Hypothalamus (tissue), 51 donors: ENCODE results near the gene B9D2.

Experiments used
- DNase-seq, 51 donors: peaks; one replicate each; lab custom pipeline; 2025; lab: John Stamatoyannopoulos, UW

Gene B9D2

DNA sequence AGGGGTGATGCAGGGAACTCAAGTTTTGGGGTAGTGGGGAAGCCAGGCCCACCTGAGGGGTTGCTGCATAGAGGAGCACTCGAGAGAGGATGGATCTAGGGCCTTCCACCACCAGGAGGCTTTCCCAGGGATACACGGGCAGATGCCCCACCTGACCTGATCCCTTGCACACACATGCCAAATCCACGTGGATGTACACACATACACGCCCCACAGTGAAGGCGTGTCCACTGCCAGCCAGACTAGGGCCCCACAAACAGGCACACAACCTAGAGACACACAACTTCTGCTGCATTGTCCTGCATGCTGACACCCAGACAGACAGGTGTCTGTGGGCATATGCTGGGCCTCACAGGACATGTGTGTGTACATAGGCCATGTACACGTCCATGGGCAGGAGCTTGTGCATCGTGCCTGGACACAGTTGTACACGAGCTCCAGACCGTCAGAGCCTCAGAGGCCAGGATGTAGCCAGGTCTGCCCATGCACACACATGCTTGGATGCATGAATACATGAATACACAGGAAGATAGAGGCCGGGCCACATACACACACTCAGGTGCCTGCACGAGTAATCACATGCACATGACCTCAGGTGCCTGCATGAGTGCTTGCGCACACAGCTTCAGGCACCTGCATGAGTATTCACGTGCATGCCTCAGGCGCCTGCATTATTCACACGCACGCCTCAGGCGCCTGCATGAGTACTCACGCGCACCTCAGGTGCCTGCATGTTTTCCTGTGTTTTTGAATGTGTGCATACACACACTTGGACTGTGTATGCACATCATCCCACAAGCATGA, 45.1 kb downstream of the B9D2 start:
- DNase-seq, result no peak

DNA sequence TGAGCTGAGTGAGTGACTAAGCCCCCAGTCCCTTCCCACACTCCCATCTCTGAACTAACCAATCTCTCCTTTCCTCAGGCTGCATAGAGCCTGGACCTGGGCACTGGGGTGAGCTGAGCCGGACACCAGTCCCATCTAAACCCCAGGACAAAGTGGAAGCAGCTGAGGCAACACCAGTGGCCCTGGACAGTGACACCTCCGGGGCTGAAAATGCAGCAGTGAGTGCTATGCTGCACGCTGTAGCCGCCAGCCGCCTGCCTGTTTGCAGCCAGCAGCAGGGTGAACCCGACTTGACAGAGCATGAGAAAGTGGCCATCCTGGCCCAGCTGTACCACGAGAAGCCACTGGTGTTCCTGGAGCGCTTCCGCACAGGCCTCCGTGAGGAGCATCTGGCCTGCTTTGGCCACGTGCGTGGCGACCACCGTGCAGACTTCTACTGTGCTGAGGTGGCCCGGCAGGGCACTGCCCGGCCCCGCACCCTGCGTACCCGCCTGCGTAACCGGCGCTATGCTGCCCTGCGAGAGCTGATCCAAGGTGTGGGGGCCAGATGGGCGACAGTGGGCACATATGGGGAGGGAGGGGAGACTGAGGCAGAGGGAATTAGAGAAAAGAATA, 47.5 kb downstream of the B9D2 start:
- DNase-seq, result no peak

DNA sequence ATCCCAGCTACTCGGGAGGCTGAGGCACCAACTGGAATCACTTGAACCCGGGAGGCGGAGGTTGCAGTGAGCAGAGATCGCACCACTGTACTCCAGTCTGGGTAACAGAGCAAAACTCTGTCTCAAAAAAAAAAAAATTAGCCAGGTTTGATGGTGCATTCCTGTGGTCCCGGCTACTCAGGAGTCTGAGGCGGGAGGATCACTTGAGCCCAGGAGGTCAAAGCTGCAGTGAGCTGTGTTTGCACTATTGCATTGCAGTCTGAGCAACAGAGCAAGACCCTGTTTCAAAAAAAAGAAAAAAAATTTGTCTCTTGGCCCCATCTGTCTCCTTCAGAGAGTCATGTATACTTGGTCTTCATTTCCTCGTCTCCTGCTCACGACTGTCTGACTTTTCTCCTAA, 52.3 kb downstream of the B9D2 start:
- no peak for DNase-seq

GRCh38 chr19:41311072-41311471, 52.9 kb downstream of the B9D2 start:
- DNase-seq, result no peak

DNA sequence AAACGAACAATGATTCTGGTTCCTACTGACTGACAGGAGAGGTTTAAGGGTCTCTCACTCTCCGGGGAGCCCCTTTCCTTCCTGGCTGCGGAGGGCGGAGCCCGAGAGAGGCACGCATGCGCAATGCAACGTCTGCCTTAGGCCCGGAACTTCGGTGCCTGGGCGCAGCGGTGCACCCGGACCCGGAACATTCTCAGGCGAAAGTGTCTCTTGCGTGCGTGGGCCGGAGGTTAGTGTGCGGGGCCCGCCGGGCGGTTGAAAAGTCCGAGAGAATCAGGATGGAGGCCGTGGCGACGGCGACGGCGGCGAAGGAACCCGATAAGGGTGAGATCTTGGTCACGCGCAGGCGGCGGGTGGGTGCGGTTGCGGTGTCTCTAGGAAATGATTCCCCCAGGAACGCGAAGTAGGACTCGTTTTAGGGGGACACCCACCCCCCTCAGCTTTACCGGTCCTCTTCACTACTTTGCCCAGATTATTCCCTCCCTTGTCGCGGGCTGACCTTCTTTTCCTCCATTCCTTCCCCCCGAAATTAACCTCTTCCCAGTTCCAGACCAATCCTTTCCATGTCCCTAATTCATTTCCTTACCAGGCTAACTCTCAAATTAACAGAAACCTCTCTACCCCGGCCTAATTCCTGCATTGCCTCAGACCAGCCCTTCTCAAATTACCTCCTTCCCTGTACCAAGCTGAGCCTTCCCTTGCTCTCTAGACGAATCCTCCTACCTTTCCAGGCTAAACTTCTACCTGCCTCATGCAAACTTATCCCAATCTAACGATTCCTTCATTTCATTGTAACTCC, 53.7 kb downstream of the B9D2 start, which contains the start of gene CCDC97:
TSS of gene CCDC97 (plus strand) at position 140 of the 799 bp plus-strand sequence. CDS start at position 279, 139 bp downstream.
- DNase-seq, result peak; percentile 37 to 95 (median 79)

DNA sequence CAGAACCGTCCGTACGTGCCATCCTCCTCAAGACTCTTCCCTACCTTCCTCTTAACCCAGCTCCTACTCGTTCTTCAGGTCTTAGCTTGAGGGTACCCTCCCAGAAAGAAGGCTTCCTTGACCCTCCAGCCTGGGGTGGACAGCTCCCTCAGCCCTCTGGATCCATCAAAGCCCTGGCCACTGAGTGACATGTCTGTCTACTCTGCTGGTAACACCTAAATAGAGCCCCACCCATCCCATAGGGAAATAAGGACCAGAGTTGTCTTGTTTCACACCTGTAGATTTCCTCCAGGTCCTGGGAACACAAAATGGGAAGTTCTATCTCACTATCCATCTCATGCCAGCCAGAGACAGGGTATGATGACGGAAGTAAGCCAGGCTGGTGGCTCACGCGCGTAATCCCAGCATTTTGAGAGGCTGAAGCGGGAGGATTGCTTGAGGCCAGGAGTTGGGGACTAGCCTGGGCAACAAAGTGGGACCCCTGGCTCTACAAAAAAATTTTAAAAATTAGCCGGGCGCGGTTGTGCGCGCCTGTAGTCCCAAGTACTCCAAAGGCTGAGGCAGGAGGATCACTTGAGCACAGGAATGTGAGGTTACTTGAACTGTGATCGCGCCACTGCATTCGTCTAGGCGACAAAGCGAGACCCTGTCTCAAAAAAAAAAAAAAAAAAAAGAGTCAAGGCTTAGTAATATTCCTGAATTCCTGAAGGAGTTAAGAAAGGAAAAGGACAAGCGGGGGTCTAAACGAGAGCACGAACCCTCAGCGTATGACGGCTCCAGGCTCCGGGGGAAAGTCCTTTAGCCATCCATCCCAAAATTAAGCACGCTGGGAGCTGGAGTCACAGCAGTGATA, 54.5 kb downstream of the B9D2 start:
- DNase-seq, result peak in 10 of 51 donors; percentile 8 to 47 (median 34)

DNA sequence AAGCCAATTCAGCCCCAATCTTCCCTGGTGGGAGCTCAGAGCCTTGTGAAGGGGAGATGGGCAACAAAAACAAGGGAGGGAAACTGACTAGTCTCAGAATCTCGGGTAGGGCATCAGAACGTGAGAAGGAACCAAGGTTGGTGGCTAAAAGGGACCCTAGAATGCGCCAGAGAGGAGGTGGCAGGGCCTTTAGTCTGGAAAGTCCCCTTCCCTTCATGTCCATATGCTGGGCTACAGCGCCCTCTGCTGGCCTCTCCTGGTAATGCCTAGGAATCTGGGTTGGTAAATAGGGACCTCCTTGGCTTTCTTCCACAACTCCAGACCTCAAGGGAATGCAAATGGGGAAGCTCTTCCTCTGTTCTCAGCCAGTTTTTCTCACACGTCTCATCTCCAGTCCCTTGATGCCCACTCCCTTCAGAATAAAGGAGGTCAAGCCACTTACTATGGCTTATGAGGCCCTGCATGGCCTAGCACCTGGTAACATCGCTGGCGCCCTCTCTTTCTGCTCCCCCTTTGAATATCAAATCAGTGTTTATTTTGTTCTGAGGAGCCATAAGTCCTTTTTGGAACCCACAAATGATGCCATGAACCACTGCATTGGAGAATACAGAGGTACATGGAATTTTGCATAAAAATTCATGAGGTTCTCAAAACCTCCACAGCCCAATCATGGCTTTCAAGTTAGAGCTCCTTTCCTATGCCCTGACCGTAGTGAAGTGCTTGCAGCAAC, 55.3 kb downstream of the B9D2 start:
- DNase-seq, result peak in 50 of 51 donors; percentile 31 to 99 (median 84)

DNA sequence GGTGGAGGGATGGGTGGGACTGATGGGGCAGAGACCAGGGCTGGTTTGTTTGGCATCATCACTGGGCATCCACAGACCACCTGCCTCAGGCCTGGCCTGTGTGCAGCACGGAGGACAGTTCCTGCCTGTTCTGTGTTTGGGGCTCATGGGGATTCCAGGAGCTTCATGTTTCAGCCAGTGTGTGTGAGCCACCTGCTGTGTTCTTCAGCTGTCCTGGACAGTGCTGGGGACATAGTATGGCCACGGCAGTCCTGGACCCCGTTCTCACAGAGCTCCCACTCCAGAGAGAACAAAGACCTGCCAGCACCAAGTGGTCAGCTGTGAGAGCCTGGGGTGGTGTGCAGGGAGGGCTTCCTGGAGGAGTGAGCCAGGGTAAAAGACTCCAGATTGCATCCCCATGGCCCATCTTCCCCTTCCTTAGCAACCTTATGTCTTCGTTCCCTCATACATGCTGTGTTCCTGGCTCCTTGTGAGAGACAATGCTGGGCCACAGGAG, 55.9 kb downstream of the B9D2 start:
- no peak for DNase-seq

DNA sequence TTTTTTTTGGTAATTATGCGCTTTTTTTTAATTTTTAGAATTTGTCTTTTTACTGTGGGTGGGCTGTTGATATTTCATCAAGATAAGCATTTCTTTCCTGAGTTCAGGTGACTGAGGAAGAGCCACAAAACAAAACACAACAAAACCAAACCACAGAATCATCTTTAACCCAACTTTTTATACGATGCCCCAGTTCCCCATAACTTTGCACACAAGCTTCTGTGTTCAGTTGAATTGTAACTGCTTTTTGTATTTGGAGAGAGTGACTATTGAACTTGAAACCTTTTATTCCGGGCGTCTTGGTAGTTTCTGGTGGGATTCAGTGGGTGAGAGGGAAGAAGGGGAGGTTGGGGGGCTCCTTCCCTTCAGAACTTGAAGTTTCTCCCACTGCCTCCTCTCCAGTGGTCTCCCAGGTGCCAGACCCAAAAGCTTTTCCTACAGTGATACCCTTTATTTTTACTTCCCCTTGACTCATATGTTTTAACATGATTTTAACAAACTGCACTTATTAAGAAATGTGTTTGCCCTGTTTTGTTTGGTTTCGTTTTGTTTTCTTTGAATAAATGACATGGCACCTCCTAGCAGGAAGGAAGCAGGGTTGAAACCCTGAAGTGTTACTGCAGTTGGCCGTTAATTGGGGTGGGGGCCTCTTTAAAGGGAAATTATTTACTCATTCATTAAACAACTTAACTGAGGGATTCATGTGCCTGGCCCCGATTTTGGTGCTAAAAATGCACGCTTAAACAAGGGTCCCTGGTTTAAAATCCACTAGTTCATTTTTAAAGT, 56.7 kb downstream of the B9D2 start:
- DNase-seq, result no peak

DNA sequence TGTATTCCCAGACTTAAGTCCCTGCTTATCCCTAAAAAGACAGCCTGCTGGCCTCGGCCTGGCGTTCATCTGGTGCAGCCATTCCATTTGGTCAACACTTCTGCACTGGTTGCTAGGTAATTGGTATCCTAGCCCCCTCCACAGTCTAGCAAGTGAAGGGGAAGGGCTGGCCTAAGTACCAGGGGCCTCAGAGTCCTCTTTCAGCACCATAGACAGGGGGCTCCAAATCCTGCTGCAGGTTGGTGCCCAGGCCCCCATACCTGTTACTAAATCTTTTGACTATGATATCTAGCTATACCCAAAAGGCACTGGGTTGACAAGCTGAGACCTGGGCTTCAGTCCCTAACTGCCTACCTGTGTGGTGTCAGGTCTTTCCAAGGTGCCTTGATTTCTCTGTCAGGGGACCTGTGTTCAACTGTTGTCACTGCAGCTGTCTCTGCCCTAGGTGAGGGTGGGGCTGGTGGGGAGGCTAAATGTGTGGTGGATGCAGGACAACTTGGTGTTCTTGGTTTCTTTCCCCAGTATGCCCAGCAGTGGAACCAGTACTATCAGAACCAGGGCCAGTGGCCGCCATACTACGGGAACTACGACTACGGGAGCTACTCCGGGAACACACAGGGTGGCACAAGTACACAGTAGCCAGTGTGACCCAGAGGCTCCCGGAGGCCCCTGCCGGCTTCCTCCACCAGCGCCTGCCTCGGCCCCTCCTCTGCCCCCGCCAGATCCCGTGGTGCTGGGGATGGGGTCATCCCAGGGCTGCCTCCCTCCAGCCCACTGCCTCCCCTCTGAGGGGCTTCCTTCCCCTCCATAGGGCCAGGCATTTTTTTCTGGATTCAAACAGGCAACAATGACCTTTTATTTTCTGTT, 57.8 kb downstream of the B9D2 start:
- DNase-seq, result no peak

GRCh38 chr19:41304706-41305483, 59.1 kb downstream of the B9D2 start:
- no peak for DNase-seq
